Measurements from ENCODE around the gene MPP3. TPM values are rescaled to one million over a fixed set of nuclear protein-coding genes. Genes with fewer than 3 reads are reported as not detected.

The MPP3 gene
- total RNA-seq, 3 donors from 2014 or later (not counting 1 experiment from before 2014, with no cell fraction given): not detected

DNA sequence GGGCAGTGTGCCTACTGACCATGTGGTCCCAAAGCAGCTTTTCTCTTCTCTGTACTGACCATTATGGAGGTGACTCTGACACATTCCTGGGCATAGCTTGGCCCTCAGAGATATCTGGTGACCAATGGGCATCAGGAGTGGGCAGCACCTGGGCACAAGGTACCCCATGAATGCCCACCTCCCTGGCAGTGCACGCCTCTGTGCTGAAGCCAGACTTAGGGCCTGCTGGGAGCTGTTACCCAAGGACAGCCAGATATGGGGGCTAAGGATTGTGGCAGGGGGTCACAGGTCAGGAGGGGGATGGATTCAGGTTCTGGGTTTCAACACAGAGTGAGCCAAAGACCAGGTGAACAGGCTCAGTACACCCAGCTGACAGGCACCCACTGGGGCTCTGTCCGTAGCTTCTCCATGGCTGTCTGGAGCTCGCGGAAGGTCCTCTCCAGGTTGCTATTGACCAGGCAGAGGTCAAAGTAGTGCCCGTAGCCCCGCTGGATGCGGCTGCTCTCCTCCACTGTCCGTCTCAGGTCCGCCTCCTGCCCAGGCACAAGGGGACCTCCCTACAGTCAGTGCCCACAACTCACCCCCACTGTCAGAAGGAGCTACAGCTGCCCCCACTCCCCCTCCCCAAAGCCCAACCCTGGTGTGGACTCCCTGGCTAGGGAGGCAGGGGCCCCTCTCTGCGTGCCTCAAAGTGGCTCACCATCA is 44.7 kb upstream of the MPP3 start:
- Mint-ChIP-seq H3K36me3 (no peaks in the 10 kb centered on the region), H3K27ac (no peak overlapping the region), H3K9me3 (no peaks in the 10 kb centered on the region), H3K27me3 (ENCODE audit: low read depth in 2 of 2) (peaks cover 17 to 23% of the 10 kb centered on the region in 2 donors), H3K4me1 (peaks cover 0 to 5% of the 10 kb centered on the region in 2 donors), H3K4me3 (no peak overlapping the region)
- H3K36me3 ChIP-seq (ENCODE audit: control insufficient read depth, insufficient read depth, low read length): no peaks in the 10 kb centered on the region
- ATAC-seq (no peak), DNase-seq (no peak)
- 85% methylated on average over 10 of the region's 10 CpGs for WGBS (ENCODE audit: insufficient coverage)
- intact Hi-C loops (cut with micrococcal nuclease): no loop called here
- TF ChIP-seq, protein P1, sequence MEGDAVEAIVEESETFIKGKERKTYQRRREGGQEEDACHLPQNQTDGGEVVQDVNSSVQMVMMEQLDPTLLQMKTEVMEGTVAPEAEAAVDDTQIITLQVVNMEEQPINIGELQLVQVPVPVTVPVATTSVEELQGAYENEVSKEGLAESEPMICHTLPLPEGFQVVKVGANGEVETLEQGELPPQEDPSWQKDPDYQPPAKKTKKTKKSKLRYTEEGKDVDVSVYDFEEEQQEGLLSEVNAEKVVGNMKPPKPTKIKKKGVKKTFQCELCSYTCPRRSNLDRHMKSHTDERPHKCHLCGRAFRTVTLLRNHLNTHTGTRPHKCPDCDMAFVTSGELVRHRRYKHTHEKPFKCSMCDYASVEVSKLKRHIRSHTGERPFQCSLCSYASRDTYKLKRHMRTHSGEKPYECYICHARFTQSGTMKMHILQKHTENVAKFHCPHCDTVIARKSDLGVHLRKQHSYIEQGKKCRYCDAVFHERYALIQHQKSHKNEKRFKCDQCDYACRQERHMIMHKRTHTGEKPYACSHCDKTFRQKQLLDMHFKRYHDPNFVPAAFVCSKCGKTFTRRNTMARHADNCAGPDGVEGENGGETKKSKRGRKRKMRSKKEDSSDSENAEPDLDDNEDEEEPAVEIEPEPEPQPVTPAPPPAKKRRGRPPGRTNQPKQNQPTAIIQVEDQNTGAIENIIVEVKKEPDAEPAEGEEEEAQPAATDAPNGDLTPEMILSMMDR (IDR thresholded peaks at IDR 0.05): no peak
- H3K4me1 ChIP-seq (ENCODE audit: control insufficient read depth, insufficient read depth, low read length): peaks cover 4% of the 10 kb centered on the region
- H3K9me3 ChIP-seq (ENCODE audit: control insufficient read depth, insufficient read depth, low read length): no peaks in the 10 kb centered on the region
- H3K4me3 ChIP-seq (ENCODE audit: low read length): no peak overlapping the region
- H3K27ac ChIP-seq (ENCODE audit: low read length): no peak overlapping the region
- H3K27me3 ChIP-seq (ENCODE audit: control insufficient read depth, insufficient read depth, low read length): peaks cover under 1% of the 10 kb centered on the region

DNA sequence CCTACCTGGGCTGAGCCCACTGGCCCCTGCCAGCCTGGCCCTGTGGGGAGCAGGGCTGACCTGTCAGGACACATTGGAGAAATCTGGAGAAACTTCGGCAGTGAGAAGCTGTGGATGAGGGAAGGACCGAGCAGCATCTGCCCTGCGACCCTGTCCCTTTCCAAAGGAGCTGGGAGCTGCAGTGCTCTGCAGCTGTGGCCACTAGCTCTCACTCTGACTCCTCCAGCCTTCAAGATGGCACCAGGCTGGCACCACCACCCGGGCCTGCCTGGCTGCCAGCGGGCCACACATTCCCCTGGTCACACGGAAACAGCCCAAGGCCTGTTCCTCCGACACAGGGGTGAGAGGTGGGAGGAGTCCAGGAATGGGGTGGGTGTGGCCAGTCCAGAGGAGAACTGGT is 44.1 kb upstream of the MPP3 start:
- Histone ChIP-seq H3K27ac (ENCODE audit: low read length) (no peak overlapping the region), H3K4me1 (ENCODE audit: control insufficient read depth, insufficient read depth, low read length) (peaks cover 4% of the 10 kb centered on the region), H3K36me3 (ENCODE audit: control insufficient read depth, insufficient read depth, low read length) (no peaks in the 10 kb centered on the region), H3K27me3 (ENCODE audit: control insufficient read depth, insufficient read depth, low read length) (peaks cover 6% of the 10 kb centered on the region), H3K9me3 (ENCODE audit: control insufficient read depth, insufficient read depth, low read length) (no peaks in the 10 kb centered on the region), H3K4me3 (ENCODE audit: low read length) (no peak overlapping the region)
- Mint-ChIP-seq H3K27me3 (ENCODE audit: low read depth in 2 of 2) (peaks cover 17 to 29% of the 10 kb centered on the region in 2 donors), H3K9me3 (no peaks in the 10 kb centered on the region), H3K36me3 (no peaks in the 10 kb centered on the region), H3K4me3 (no peak overlapping the region), H3K27ac (no peak overlapping the region), H3K4me1 (peaks cover 0 to 5% of the 10 kb centered on the region in 2 donors)
- WGBS (ENCODE audit: insufficient coverage): 91% methylated on average over 7 of the region's 7 CpGs
- DNase-seq (no peak), ATAC-seq (no peak)
- intact Hi-C loops (cut with micrococcal nuclease): no loop called here
- TF ChIP-seq, protein P1 (IDR thresholded peaks at IDR 0.05): no peak

DNA sequence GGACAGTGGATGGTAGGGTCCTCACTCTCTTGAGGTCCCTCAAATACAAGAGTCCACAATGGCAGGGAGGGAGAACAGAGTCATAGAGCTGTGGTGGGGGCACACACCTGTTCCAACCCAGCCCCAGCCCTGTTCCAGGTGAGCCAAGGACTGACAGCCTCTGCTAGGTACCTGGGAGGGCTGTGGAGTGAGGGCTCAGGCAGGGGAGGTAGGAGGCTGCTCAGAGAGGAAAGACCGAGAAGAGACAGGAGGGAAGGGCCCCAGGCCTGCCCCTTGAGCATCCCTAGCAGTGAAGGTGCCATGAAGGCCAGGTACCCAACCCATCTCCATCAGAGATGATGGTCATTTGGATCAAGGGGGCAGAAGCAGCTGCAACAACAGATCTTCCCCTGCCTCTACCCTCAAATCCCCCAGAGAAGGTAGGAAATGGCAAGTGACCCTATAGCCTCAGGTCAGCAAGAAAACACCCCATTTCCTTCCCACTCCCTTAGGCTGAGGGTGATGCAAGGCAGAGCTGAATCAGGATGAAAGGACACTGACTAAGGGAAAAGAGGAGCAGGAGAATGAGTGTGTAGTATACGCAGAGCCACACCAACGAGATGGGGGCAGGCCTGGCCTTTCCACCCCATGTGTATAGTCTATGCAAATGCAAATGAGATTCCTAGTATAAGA is 42.7 kb upstream of the MPP3 start:
- no peak overlapping the region for H3K4me3 Mint-ChIP-seq
- intact Hi-C loops (cut with micrococcal nuclease): no loop called here
- H3K4me1 Mint-ChIP-seq: peaks cover 0 to 5% of the 10 kb centered on the region in 2 donors
- no peak for ATAC-seq
- H3K4me1 ChIP-seq (ENCODE audit: control insufficient read depth, insufficient read depth, low read length): peaks cover 4% of the 10 kb centered on the region
- peaks cover 6% of the 10 kb centered on the region for H3K27me3 ChIP-seq (ENCODE audit: control insufficient read depth, insufficient read depth, low read length)
- H3K4me3 ChIP-seq (ENCODE audit: low read length): no peak overlapping the region
- H3K27ac Mint-ChIP-seq: no peak overlapping the region
- no peak overlapping the region for H3K27ac ChIP-seq (ENCODE audit: low read length)
- no peaks in the 10 kb centered on the region for H3K36me3 ChIP-seq (ENCODE audit: control insufficient read depth, insufficient read depth, low read length)
- TF ChIP-seq, protein P1 (IDR thresholded peaks at IDR 0.05): no peak
- H3K9me3 ChIP-seq (ENCODE audit: control insufficient read depth, insufficient read depth, low read length): no peaks in the 10 kb centered on the region
- DNase-seq: no peak
- 75% methylated on average over 3 of the region's 3 CpGs for WGBS (ENCODE audit: insufficient coverage)
- H3K9me3 Mint-ChIP-seq: no peaks in the 10 kb centered on the region
- no peaks in the 10 kb centered on the region for H3K36me3 Mint-ChIP-seq
- H3K27me3 Mint-ChIP-seq (ENCODE audit: low read depth in 2 of 2): peaks cover 17 to 31% of the 10 kb centered on the region in 2 donors
